NCI-H1694 (cell line): ENCODE data around the gene DPP6.
"Not testable (repeated sequence)": the region's sequence is repeated elsewhere in the genome, so short reads cannot be mapped to it uniquely, and the experiment has no call there.

ENCODE experiments used
- DNase-seq: peaks from one replicate; lab custom pipeline; 2025; lab: John Stamatoyannopoulos, UW

DPP6 gene

DNA sequence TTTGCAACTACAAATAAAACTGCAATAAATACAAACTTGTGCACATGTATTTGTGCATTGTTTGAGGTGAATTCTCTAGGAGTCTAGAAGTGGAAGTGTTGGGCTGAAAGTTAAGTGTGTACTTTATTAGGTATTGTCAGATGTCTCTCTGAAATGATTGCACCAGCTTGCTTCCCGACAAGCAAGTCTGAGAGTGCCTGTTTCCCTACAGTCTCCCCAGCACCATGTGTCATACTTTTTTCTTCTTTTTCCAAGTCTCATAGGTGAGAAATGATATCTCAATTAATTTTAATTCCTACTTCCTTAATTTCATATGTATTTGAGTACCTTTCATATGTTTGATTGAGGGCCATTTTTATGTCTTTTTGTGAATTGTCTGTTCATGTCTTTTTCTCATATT, 614.6 kb downstream of the DPP6 start:
- DNase-seq = no peak

- DNase-seq = no peak
These were observed 620.6 kb downstream of the DPP6 start for GRCh38 chr7:154672659-154673415.

- DNase-seq = no peak
These were observed 622.0 kb downstream of the DPP6 start for GRCh38 chr7:154674191-154674590.

DNA sequence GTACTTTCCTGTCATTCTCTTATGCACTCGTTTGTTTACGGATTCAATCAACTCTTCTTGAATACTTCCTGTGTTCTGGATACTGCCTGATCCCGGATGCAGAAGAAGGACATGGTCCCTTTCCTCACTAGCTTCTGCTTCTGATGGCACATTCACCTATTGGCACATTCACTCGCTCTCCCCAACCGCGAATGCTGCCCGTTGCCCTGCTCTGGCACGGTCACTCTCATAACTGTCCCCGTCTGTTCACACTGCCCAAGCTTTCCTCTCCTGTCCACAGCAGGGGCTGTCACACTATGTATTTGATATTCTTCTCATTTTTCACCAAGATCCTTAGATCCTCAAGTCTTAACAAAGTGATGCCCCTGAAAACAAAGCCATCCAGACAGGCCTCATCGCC, 623.4 kb downstream of the DPP6 start:
- DNase-seq = no peak

DNA sequence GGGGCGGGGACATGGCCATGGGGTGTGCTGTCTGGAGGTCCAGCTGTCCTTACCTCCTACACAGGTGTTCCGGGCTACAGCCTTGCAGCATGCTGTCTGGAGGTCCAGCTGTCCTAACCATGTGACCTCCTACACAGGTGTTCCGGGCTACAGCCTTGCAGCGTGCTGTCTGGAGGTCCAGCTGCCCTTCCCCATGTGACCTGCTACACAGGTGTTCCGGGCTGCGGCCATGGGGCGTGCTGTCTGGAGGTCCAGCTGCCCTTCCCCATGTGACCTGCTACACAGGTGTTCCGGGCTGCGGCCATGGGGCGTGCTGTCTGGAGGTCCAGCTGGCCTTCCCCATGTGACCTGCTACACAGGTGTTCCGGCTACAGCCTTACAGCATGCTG, 623.8 kb downstream of the DPP6 start:
- not testable (repeated sequence) for DNase-seq

DNA sequence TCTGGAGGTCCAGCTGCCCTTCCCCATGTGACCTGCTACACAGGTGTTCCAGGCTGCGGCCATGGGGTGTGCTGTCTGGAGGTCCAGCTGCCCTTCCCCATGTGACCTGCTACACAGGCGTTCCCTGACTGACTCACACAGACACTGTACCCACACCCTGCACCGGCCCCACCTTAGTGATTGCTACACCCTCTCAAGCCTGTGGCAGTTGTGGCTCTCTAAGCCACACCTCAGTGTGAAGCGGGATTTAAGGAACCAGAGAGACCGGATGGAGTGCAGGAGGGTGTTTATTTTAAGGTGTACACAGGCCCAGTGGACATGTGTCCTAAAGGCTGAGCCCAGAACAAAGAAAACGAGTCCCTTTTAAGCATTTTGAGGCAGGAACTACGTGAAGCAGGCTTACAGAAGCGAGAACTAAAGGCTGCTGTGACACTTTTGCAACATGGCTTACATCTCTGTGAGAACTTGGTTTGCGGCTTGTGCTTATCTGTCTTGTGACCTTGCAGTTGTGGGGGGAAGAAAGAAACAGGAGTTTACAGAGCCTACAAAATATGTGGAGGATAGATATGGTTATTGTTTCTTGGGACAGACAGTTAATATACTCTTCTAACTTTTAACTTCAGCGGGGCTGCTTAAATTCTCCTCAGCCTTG, 624.4 kb downstream of the DPP6 start:
- no peak for DNase-seq

GRCh38 chr7:154677454-154677853, 625.3 kb downstream of the DPP6 start:
- DNase-seq = no peak

DNA sequence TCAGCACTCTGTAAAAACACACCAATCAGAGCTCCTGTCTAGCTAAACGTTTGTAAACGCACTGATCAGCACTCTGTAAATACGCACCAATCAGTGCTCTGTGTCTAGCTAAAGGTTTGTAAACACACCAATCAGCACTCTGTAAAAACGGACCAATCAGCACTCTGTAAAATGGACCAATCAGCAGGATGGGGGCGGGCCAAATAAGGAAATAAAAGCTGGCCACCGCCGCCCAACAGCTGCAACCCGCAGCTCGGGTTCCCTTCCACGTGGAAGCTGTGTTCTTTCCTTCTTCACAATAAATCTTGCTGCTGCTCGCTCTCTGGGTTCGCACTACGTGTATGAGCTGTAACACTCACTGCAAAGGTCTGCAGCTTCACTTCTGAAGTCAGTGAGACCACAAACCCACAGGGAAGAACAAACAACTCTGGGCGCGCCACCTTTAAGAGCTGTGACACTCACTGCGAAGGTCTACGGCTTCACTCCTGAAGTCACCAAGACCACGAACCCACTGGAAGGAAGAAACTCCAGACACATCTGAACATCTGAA, 625.9 kb downstream of the DPP6 start:
- not testable (repeated sequence) for DNase-seq

DNA sequence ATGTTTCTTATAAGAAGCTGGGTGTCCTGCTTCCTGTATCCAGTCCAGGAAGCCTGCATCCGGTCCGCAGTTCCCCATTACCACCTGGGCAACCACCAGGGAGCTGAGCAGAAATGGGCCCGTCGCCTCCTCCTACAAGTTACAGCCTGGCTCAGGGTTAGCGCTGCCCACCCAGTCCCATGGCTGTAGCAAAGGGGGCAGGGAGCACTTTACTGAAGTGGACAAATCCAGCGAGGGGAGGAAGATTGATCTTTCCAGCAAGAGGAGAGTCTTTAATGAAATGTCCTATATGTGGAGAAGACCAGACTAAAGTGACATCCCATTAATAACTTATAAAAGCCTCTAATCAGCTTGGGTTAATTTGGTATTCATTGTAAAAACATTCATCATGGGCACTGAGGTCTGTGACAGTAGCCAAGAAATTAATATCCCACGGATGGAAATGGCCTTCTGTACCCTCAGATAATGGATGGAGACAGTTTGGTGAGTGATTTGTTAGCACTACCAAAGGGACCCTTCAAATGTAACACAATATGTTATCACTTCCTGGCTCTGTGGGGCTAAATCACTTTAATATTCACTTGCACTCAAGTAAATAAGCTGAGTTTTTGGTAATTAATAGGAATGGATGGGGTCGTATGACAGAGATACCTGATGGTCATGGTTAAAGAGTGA, 627.3 kb downstream of the DPP6 start:
- DNase-seq = no peak

- no peak for DNase-seq
These were observed 628.9 kb downstream of the DPP6 start for GRCh38 chr7:154680894-154681659.

DNA sequence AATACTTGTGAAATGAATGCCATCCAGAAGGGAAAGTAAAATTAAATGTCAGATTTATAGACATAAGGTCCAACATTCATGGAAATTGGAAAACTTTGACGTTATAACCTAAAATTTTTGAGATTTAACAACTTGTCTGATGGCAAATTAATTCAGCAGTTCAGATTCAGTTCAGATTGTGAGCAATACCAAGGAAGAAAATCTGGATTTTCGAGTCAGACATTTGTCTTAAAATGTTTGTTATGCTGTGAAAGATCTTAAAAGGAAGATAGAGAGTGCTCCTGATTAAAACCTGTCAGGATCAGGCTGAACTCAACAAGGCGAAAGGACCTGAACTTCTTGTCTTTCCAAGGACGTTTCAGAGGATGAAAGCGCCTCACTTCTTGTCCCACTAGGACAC, 629.8 kb downstream of the DPP6 start:
- DNase-seq = no peak

GRCh38 chr7:154684666-154685563, 632.7 kb downstream of the DPP6 start:
- DNase-seq = no peak

- DNase-seq = no peak
These were observed 633.3 kb downstream of the DPP6 start for GRCh38 chr7:154685564-154685901.

DNA sequence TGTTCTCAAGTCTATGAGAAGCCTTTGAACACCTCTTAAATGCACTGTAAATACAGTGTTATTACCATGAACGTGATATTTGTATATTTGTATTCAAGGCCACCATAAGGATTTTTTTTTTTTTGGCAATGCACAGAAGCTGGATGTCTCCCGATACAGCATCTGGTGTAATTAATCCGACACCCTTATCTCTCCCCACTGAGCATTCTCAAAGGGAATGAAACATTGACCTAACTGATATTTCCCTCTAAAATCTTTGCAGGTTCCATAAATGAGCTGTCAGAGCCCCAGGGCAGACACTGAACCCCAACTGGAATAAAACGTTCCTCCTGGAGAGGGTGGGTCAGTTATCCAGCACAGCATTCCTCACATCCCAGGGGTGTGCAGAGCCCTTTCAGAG, 634.1 kb downstream of the DPP6 start:
- DNase-seq = no peak

GRCh38 chr7:154688952-154689351, 636.8 kb downstream of the DPP6 start:
- no peak for DNase-seq

- no peak for DNase-seq
These were observed 638.2 kb downstream of the DPP6 start for GRCh38 chr7:154690411-154690810.

DNA sequence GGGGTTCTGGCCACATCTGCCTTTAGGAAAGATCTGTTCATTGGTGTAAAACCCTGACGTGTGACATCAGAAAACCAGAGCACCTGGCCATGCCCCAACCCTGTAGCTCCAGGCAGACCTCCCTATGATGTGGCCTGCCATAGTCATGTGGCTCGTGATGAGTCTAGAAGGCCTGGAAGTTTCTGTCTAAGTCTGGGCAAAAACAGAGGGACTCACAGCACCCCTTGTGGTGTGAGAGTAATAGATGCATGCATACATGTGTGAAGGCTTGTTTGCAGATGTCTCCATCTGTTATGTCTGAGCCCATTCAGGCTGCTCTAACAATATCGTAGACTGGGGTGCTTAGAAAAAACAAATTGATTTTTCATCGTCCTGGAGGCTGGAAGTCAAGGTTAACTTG, 641.5 kb downstream of the DPP6 start:
- no peak for DNase-seq

- DNase-seq = no peak
These were observed 643.6 kb downstream of the DPP6 start for GRCh38 chr7:154695836-154696235.

- no peak for DNase-seq
These were observed 644.4 kb downstream of the DPP6 start for GRCh38 chr7:154696556-154696955.

- no peak for DNase-seq
These were observed 646.6 kb downstream of the DPP6 start for GRCh38 chr7:154698726-154699291.

- DNase-seq = no peak
These were observed 647.2 kb downstream of the DPP6 start for GRCh38 chr7:154699417-154699816.
